ENCODE data around the gene CCDC192. TPM values are rescaled to one million over a fixed set of nuclear protein-coding genes. Genes with fewer than 3 reads are reported as not detected.

CCDC192 gene
- total and polyA plus RNA-seq, 9 donors: 0.26 to 2.6 (median 0.91) TPM; not detected in 1

DNA sequence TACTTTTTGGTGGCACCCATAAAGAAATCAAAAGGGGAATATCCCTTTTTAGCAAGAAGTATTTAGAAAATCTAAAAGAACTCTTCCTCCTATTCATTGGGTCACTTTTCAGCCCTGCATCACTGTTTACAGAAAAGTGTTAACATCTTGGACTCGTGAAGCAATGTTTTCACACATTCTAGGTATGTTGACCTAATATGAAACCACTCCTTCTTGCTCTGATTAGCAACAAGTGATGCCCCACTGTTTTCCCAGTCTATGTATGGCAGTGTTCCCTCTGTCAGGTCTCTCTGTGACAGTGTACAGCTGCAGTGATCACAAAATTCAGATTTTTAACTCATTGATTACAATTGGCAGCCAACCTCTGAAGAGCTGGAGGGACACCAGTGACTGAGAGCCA, 232.2 kb downstream of the CCDC192 start:
- Histone ChIP-seq H3K27me3 (no peaks in the 10 kb centered on the region), H3K4me1 (ENCODE audit: insufficient read depth) (peaks cover 2% of the 10 kb centered on the region), H3K36me3 (no peaks in the 10 kb centered on the region), H3K27ac (no peak overlapping the region), H3K4me3 (no peak overlapping the region), H3K9me3 (no peaks in the 10 kb centered on the region)
- DNase-seq: no peak
- intact Hi-C loops (cut with DNase I): no loop called here
- TF ChIP-seq, protein P1, sequence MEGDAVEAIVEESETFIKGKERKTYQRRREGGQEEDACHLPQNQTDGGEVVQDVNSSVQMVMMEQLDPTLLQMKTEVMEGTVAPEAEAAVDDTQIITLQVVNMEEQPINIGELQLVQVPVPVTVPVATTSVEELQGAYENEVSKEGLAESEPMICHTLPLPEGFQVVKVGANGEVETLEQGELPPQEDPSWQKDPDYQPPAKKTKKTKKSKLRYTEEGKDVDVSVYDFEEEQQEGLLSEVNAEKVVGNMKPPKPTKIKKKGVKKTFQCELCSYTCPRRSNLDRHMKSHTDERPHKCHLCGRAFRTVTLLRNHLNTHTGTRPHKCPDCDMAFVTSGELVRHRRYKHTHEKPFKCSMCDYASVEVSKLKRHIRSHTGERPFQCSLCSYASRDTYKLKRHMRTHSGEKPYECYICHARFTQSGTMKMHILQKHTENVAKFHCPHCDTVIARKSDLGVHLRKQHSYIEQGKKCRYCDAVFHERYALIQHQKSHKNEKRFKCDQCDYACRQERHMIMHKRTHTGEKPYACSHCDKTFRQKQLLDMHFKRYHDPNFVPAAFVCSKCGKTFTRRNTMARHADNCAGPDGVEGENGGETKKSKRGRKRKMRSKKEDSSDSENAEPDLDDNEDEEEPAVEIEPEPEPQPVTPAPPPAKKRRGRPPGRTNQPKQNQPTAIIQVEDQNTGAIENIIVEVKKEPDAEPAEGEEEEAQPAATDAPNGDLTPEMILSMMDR (IDR thresholded peaks at IDR 0.05): no peak
- no peak for TF ChIP-seq EP300 (IDR thresholded peaks at IDR 0.05)
- TF ChIP-seq POLR2A (IDR thresholded peaks at IDR 0.05): no peak
- 42 to 56% (median 46%) methylated on average over 1 of the region's 1 CpG for WGBS, 3 donors

DNA sequence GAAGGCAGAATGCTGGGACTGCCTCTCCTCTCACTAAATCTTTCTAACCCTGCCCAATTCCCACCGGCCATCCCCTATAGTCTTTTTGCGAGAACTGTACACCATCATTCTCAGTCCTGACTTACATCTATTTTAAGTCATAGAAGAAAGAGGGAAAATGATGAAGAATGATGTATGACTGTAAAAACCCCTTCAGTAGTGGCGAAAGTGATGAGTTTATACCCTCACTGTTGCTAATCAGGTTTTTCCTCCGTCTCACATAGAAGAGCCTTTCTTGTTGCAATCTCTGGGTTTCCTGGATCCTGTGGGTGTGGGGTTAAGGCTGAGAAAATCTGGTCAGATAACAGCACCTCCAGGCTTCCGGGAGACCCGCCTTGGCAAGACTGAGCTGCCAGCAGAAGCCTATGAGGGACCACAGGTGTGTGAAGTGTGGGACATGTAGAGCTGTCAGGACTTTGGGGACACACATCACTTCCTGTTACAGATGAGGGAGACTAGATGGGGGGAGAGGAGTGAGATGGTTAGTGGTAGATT, 233.3 kb downstream of the CCDC192 start:
- Histone ChIP-seq H3K27ac (no peak overlapping the region), H3K27me3 (no peaks in the 10 kb centered on the region), H3K9me3 (no peaks in the 10 kb centered on the region), H3K4me3 (no peak overlapping the region), H3K36me3 (no peaks in the 10 kb centered on the region), H3K4me1 (ENCODE audit: insufficient read depth) (peaks cover 2% of the 10 kb centered on the region)
- intact Hi-C loops (cut with DNase I): no loop called here
- TF ChIP-seq EP300 (IDR thresholded peaks at IDR 0.05) (no peak), POLR2A (IDR thresholded peaks at IDR 0.05) (no peak)
- TF ChIP-seq, protein P1 (IDR thresholded peaks at IDR 0.05): no peak
- DNase-seq: no peak
- 89 to 92% (median 90%) methylated on average over 6 of the region's 6 CpGs for WGBS, 3 donors

DNA sequence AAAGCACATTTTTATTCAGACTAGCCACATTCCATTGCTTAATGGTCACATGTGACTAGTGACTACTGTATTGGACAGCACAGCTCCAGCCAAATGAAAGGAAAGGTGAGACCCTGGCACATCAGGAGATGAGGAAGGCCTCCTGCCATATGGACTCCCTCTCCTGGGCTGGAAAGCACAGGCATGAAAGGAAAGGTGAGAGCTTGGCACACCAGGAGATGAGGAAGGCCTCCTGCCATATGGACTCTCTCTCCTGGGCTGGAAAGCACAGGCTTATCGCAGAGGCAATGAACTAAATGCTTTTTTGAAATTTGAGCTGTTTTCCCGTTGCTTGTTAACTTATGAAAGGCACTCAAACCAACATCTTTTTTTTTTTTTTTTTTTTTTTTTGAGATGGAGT, 235.6 kb downstream of the CCDC192 start:
- Histone ChIP-seq H3K4me3 (no peak overlapping the region), H3K27me3 (no peaks in the 10 kb centered on the region), H3K9me3 (no peaks in the 10 kb centered on the region), H3K4me1 (ENCODE audit: insufficient read depth) (peaks cover 3% of the 10 kb centered on the region), H3K36me3 (no peaks in the 10 kb centered on the region), H3K27ac (no peak overlapping the region)
- TF ChIP-seq POLR2A (IDR thresholded peaks at IDR 0.05): no peak
- TF ChIP-seq, protein P1 (IDR thresholded peaks at IDR 0.05): no peak
- no peak for TF ChIP-seq EP300 (IDR thresholded peaks at IDR 0.05)
- WGBS, 3 donors: 69 to 78% (median 75%) methylated on average over 2 of the region's 2 CpGs
- intact Hi-C loops (cut with DNase I): no loop called here
- DNase-seq: no peak

DNA sequence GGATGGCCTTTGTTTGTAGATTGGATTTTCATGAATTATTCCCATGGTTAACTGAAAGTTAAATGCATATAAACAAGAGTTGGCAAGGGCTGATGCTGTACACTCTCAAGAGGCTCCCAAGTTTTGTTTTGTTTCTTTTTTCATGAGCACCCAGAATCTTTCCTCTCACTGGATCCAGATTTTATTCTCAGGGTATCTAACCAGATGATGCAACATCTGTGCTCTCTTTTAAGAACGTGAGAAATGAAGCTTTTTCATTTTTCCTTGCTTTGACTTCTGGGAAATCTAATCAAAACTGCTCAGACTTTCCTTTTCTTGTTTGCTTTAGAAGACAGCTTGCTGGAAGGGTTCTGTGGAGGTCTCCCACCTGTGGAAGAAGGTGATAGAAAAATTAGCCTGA, 237.7 kb downstream of the CCDC192 start:
- Histone ChIP-seq H3K27me3 (no peaks in the 10 kb centered on the region), H3K4me3 (no peak overlapping the region), H3K36me3 (no peaks in the 10 kb centered on the region), H3K27ac (peak overlapping the region in 1 of 2 donors; percentile 29), H3K9me3 (no peaks in the 10 kb centered on the region), H3K4me1 (ENCODE audit: insufficient read depth) (peaks cover 1% of the 10 kb centered on the region)
- intact Hi-C loops (cut with DNase I): no loop called here
- DNase-seq: no peak
- TF ChIP-seq, protein P1 (IDR thresholded peaks at IDR 0.05): no peak
- TF ChIP-seq EP300 (IDR thresholded peaks at IDR 0.05) (no peak), POLR2A (IDR thresholded peaks at IDR 0.05) (no peak)
- 8 to 21% (median 20%) methylated on average over 1 of the region's 1 CpG for WGBS, 3 donors

Measured in ovary (tissue), 9 donors.